Measurements from ENCODE around the gene BZW2.
A peak's percentile ranks its signal among the peaks of the same experiment; 100 is the strongest.
"Not testable (repeated sequence)": the region's sequence is repeated elsewhere in the genome, so short reads cannot be mapped to it uniquely, and the experiment has no call there.

BZW2 gene

GRCh38 chr7:16646472-16647072 is 591 bp downstream of the BZW2 start:
- ATAC-seq, result peak; percentile 8 to 10

DNA sequence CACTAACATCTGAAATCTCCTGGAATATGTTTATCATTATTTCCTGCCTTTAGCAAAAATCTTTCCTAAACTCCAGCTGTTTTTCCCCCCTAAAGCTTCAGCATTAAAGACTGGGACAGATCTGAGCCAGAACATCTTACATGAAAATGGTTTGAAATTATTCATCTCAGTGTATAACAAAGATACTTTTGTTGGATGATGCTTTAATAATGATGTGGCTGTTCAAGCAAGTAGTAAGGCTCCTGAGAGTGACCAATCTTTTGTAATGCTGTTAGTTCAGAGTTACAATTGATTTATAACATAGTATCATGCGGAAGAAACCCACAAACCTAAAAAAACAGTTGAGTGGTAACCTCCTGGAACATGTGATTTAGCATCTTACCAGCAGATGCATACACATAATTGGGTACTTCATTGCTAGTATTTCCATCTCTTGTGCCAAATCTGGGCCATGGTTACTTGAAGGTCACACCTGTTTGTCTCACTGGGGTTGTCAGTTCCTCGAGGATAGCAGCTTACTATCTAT is 1.5 kb downstream of the BZW2 start:
- ATAC-seq, result no peak

DNA sequence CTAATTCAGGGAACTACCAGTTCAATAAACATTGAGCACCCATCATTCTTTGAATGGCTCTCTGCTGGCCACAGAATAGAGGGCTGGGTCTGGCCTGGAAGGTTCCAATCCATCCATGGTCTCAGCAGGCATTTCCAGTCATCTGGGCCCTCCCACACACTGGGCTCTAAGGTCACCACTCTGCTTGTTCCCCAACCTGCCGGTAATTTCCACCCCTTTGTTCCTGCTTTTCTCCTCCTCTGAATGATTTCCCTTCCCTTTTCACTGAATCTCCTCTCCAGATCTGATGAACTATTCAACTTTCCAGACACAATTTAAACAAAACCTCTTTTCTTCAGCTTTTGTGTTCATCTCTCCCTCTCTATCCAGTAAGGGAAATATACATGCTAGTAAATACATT is 2.6 kb downstream of the BZW2 start:
- no peak for ATAC-seq

GRCh38 chr7:16649196-16649595 is 3.2 kb downstream of the BZW2 start:
- no peak for ATAC-seq

- ATAC-seq, result no peak
These were observed 4.3 kb downstream of the BZW2 start for GRCh38 chr7:16650266-16650665.

DNA sequence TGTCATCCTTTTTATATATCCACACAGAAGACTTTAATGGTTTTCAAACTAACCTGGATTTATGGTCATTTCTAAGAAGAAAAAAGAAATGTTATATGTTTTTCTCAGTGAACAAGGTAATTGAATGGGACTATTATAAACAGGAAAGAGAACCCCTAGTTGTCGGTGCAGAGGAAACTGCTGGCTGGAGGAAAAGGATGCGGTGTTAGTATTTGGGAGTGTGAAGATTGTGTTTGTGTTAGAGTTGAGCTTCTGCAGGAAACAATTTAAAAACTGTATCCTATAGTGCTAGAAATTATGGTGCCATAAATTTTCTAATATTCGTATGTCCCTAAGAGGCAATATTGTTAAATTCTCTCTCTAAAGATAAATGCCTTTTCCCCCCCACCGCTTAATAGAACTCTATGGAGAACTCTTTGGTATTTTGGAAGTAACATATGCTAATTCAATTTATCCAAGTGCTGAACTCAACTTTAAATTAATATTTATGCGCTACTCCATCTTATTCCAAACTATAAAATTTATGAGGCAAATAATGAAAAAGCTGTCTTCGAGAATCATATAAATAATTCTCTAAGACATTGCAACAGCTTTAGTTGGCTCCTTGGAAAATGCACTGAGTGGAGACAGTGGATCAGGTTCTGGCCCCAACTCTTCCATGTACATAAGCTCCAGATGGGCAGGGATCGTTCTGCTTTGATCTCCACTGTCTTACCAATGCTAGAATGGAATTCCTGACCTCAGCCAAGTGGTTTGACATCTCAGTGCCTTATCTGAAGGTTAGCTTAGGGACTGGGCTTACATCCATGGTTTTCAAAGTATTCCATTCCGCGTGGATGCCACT is 5.6 kb downstream of the BZW2 start:
- ATAC-seq, result no peak

GRCh38 chr7:16652240-16652583 is 6.2 kb downstream of the BZW2 start:
- ATAC-seq, result no peak

DNA sequence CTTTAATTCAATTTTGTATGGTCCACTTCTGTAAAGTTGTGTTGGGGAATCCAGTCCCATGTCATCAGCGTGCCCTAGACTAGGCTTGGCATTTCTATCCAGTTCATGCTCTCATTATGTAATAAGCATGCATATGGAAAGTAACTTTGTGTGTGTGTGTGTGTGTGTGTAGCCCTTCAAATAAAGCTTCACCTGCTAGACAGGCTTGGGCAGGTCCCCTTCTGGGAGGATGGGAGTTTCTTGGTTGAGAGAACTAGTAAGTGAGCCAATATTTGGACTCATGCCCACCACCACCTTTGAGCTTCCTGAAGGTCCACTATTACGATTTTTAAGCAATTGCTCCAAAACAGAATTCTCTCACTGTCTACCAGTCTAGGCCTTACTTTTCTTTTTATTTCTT is 6.9 kb downstream of the BZW2 start:
- no peak for ATAC-seq

GRCh38 chr7:16655394-16655793 is 9.4 kb downstream of the BZW2 start:
- ATAC-seq, result no peak

- no peak for ATAC-seq
These were observed 10.2 kb downstream of the BZW2 start for GRCh38 chr7:16656141-16656540.

DNA sequence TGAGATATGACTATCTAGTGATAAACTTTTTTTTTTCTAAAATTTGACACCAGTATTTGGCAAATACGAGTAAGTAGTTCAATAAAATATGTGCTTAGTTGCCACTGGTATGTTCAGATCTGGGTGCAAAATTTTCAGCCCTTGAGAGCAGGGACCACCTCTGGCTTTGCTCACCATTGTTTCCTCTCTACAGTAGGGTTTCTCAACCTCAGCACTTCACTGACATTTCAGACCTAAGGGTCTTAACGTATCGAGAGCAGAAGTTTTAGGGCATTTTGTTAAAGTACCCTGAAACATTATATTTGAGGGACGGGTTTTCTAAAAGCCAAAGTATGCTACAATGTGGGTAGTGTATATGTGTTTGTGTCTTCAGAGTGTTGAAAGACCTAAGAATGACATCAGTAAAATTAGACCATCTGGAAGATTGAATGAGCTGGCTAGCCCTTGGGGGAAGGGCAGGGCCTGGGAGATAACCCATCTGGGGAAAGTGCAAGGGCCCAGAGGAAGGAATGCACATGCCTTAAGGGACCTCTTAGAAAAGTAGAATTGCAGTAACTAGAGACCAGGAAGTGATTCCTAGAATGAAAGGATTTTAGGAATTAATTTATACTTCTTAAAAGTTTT is 11.8 kb downstream of the BZW2 start:
- no peak for ATAC-seq

DNA sequence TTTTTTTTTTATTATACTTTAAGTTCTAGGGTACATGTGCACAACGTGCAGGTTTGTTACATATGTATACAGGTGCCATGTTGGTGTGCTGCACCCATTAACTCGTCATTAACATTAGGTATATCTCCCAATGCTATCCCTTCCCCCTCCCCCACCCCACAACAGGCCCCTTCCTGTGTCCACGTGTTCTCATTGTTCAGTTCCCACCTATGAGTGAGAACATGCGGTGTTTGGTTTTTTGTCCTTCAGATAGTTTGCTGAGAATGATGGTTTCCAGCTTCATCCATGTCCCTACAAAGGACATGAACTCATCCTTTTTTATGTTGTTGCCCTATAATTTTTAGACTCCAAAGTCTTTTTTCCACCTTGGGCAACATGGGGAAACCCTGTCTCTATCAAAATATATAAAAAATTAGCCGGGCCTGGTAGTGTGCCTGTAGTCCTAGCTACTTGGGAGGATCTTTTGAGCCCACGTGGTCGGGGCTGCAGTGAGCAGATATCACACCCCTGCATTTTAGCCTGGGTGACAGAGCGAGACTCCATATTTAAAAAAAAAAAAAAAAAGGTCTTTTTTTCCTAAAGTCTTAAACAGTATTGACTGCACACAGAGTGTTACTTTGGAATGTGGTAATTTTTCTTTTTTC is 14.0 kb downstream of the BZW2 start:
- not testable (repeated sequence) for ATAC-seq

- ATAC-seq, result peak; percentile 85 to 90
These were observed 14.9 kb downstream of the BZW2 start for GRCh38 chr7:16660702-16661464.

DNA sequence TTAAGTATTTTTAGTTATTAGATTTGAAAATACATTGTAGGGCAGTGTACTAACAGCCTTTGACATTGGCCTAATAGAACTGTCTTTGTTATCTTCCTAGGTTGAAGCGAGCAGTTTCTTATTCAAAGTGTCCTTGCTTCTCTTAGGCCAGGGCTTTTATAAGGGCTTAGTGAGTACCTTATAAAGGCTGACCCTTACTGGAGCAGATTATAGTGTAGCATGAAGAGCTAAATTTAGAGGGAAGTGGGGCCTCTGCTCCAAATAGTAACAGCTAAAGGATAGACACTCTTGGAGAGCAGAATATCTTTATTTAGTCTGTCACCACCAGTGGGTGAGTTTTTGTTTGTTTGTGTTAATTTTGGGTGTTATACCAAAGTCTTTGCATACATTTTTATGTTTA is 15.9 kb downstream of the BZW2 start:
- ATAC-seq, result no peak

GRCh38 chr7:16667355-16667754 is 21.4 kb downstream of the BZW2 start:
- ATAC-seq, result no peak

- no peak for ATAC-seq
These were observed 22.3 kb downstream of the BZW2 start for GRCh38 chr7:16668049-16668858.

DNA sequence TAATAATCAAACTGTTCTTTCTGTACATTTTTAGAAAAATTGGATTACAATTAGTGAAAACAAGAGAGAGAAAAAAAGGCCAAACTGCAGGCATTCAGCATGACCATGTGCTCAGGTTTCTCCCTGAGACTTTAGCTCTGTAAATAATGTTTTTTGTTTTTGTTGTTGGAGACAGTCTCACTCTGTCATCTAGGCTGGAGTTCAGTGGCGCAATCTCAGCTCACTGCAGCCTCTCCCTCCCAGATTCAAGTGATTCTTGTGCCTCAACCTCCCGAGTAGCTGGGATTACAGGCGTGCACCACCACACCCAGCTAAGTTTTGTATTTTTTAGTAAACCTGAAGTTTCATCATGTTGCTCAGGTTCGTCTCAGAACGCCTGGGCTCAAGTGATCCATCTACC is 23.0 kb downstream of the BZW2 start:
- ATAC-seq, result no peak

DNA sequence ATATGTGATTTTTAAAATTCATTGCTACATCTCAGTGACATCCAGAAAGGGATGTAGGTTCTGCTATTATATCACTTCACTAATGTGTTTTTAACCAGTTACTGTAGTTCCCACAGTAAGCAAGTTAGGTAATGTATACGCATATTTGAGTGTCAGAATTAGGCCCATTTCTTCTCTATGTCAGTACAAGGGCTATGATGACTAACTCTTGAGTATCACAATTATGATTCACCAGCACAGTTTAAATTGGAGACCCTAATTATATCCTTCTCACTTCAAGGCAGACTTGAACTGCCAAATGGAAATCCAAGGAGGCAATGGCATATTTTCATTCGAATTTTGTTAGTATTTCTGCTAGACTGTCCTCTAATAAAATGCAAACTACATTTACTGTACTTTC is 23.6 kb downstream of the BZW2 start:
- ATAC-seq, result peak in 1 of 2 donors; percentile 56

DNA sequence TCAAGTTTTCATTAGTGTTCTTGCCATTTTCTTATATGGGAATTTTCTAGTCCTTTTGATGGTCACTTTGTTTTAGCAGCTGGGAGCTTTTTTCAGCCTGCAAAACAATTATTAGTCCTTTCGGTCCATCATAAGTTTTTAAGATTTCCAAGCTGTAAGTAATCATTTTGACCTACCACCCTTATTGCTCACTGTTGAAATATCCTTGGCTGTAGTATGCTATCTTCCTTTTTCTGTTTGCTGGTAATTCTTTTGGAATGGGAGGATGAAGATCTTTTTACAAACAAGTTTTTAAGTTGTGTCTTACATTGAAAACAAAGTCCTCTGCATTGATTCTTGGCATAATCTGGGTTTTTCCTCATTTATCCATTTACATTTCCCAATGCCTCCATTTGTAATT is 24.0 kb downstream of the BZW2 start:
- no peak for ATAC-seq

DNA sequence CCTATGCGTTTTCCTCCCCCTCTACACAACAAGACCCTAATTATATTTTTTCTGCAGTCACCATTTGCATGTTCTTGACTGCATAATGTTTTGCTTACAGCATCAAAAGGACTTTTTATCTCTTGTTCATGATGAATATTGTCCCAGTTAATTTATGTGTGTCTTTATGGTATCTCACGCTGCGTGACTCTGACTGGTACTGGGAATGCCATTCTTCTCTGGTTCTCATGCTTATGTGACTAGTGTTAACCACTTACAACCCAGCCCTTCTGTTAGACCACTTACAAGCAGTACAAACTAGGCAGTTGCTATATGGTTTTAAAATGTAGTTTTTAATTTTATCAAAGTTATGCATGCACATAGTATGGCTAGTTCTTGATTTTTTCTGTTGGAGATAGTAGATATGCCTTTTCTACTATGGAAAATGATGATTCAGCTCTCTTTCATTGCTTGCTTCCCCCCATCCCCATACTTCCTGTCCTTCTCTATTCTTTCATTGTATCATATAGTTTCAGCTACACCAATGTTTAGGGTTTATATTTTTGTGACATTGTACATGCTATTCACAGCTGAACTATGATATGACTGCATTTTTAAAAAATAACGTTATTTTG is 24.9 kb downstream of the BZW2 start:
- no peak for ATAC-seq

DNA sequence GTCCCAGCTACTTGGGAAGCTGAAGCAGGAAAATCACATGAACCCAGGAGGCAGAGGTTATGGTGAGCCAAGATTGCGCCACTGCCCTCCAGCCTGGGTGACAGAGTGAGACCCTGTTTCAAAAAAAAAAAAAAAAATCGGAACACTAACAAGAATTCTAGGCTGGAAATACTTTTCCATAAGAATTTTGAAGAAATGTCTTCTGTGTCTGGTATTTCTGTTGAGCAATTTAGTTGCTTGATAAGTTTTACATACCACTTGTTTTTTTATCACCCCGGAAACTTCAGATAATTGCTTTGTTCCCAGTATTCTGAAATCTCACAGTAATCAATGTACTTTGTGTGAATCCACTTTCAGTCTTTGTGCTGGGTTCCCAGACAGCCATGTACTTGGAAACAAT is 25.8 kb downstream of the BZW2 start:
- no peak for ATAC-seq
